Stimulated activated CD4-positive, alpha-beta T cell treated with anti-CD3 and anti-CD28 coated beads, Interleukin-1b, Interleukin-23, amount 100 ng/mL, for 48 hours (primary cell): ENCODE results near the gene ANKDD1B.
"Not testable (repeated sequence)": the region's sequence is repeated elsewhere in the genome, so short reads cannot be mapped to it uniquely, and the experiment has no call there.

Source experiments
- DNase-seq: peaks from one replicate; pipeline ENCODE4 v3.0.0-alpha.2; 2020

The ANKDD1B gene

DNA sequence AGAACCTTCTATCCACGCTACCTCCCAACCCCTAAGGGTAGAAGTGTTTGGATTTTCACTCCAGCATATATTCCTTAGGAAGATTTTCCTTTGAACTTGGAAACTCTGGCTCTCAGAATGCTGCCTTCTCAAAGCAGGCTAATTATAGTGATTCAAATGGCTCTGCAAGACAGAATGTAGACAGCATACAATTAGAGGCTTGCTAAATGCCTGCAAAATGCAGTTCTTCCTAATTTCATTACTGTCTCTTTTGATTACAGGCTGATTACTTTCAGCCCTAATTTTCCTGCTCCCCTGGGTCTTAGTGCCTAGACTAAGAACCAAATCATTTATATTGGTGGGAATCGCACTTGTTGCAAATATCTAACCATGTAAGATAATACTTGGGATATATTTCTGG lies 50.8 kb downstream of the ANKDD1B start:
- DNase-seq = no peak

DNA sequence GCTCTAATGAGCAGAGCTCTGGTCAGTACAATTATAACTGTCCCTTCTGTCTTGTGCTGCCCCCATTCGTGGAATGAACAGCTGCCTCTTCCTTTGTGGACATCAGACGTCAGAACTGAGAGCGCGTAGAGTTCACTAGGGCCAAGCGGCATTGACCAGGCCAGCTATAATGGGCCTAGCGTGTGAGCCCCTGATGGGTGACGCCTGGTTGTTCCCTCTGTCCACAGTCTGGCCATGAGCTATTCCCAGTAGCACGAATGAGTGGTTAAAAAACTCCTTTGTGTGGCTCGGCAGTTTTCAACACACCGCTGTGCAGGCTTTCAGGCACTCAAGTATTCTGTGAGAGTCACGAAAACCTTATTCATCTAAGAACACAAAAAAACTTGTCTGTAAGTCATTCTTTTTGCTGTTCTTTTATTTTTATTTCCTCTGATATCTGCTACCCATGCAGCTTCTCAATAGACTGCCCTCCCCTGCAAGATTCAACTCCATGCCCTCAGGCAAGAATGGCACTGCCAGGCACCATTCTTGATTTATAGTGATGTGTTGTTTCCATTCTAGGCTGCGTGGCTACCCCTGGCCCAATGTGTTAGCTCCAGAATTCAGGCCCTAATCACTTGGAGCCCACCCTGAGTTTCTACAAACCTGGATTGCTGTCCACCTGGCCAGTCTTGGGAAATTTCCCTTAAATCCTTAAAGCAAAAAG lies 52.5 kb downstream of the ANKDD1B start:
- no peak for DNase-seq

DNA sequence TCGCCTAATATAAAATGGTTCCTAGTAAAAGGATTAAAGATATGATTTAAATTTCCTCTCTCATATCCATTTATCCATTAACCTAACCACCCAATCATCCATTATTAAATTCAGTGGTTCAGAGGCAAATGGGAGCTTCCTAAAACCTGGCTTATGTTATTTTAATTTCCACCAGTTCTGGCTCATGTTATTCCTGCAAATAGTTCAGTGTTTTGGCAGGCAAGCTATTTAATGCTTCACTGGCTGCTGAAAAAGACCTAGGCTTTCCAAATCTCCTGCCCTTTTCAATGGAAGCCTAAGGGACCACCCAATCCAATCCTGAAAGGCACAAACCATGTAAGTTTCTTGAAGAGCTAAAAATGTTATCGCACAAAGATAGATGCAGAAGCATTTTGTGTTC lies 53.7 kb downstream of the ANKDD1B start:
- DNase-seq = no peak

DNA sequence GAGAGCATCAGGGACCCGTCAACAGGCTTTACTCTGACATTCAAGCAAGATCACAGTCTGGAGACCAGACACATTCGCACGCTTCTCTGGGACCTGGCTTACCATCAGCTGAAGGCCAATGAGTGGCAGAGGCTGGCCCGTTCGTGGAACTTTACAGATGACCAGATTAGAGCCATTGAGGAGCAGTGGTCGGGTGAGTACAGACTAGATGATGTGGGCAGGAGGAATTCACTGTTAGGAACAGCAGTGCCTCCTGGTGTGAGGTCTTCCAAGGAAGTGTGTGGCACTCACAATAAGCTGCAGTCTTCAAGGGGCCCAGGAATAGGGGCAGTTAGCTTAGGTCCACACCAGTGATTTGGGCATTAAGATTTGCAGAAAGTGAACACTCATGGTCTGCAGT lies 55.5 kb downstream of the ANKDD1B start:
- DNase-seq = no peak

DNA sequence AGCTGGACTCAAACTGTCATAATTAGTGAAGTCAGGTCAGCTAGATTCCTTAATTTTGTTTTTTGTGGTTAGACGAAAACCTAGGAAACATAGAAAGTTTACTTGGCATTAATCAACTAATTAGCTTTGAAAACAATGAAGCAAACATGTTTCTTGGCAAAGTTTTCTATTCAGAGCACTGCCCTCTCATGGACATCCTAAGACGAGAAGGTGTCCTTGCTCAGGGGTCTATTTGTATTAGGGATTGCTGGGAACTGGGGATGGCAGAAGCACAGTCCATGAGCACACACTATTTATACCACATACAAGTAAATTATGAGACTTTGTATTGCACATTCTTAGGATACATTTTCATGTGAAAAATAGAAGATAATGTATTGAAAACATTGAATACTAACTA lies 56.3 kb downstream of the ANKDD1B start:
- no peak for DNase-seq

DNA sequence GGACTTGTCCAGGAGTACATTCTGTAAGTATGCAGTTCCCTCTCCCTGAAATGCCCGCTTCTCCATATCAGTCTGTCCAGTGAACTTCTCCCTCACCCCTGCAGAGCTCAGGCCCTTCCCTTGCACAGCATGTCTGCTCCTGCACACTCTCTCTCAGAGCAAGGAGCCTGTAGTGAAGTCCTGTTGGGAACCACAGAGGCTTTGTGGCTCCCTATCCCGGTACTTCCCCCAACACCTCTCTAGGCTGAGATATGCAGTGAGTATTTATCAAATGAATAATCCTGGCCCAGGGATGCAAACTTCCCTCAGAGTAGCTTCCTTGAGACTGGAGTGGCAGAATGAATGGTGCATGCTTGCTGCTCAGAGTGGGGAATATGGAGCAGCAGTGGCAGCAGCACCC lies 57.2 kb downstream of the ANKDD1B start:
- no peak for DNase-seq

DNA sequence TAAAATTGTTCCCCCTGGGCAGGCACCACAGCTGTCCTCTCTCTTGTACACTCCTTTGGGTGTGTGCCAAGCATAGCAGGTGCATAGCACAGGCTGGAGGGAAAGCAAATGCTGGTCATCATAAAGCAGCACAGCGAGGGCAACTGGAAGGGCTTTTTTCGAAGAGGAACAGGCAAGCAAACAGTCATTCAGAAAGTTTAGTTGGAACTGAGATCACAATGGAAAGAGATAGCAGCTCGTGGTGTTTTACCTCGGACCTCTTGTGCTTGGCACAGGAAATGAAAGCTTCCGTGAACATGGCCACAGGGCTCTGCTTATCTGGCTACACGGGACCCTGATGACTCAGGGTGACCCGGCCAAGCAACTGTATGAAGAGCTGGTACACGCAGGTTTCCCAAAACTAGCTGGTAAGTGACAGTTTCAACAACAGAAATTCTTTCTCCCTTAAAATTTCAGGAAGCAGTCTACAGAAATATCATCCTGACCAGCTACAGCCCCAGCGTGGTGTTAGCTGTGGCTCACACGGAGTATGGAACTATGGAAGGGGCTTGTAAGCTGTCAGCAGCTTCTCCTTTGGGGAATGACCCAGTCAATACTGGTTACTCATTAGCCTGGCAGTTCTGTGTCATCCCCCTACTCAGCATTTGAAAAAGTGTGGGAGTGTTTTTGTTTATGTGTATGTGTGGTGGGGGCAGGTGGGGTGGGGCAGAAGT lies 57.9 kb downstream of the ANKDD1B start:
- DNase-seq = peak; percentile 79

DNA sequence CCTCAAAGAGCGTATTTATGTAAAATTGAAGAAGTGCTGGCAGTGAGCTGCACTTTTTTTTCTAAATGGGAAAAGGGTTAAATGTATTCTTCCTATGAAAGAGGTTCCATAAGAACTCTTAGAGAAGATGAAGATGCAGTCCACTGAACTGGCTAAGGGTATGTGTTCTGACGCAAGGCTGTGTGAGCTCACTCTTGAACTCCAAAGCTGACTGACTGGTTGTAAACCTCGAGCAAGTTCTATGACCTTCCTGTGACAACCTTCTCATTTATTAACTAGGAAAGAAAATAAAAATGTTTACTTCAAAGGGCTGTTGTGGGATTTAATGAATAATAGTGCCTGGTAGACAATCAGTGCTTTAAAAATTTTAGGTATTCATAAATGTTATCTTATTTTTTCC lies 59.3 kb downstream of the ANKDD1B start:
- no peak for DNase-seq

DNA sequence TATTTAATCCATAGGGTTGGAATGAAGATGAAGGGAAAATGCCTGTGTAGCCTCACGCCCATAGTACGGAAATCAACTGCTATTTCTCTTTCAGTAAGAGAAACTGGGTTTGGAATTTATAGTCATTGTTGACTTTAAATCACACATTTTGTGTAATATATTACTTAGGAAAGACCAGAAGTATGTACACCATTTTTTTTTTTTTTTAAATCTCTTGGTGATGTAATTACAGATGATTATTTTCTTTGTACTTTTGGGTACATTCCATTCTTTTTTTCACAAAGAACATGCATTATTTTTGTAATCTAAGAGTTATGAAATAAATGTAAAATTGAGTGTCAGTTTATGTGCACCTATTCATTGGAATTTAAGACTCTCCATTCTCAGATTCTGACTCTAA lies 60.3 kb downstream of the ANKDD1B start:
- no peak for DNase-seq

DNA sequence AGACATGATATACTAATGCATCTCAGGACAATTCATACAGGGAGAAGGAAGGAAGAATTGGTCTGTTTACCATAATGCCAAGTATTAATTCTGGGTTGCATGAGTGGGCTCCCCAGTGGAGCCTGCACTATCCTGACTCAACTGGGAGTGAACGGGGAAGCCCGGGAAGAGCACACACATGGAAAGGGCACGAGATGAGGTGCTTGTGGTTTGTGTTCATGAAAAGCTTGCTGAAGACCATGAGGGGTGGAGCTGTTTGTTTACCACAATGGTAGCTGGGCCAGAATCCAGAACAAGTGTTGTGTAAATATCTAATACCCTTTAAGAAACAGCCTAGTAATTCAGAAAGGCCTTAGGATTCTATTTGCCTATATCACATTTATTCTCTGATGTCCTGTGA lies 61.4 kb downstream of the ANKDD1B start:
- DNase-seq = no peak

DNA sequence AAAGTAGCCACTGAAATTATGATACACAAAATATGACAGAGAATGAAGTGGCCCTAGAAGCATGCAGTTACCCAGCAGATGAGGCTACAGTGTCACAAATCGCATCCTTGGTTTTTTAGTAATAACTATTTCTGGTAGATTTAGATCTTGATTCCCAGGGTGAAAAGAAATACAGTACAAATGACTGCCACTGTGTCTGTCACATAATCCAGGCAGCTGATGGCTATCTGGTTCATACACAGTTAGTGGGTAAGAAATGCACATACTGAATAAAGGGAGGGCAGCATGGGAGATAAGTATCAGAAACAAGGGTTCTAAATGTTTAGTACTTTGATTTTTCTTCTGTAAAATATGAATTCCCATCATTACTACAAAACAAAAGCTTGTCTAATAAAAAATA lies 64.5 kb downstream of the ANKDD1B start:
- no peak for DNase-seq

DNA sequence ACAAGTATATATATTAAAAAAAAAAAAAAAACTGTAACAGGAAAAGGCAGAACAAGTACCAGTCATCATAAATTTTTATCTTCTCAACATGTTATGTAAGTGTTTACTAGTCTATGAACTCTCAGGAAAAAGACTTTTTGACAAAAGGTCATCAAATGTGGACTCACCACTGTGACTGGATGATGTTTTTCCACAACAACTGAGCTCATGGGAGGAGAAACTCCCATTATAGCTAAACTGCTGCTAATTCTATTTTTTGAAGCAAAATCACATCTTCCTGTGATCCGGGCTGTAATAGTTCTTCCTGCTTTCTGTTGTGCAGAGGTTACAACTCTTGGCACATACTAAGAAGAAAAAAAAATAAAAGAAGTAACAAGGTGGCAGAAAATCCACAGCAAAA lies 66.4 kb downstream of the ANKDD1B start:
- DNase-seq = no peak

DNA sequence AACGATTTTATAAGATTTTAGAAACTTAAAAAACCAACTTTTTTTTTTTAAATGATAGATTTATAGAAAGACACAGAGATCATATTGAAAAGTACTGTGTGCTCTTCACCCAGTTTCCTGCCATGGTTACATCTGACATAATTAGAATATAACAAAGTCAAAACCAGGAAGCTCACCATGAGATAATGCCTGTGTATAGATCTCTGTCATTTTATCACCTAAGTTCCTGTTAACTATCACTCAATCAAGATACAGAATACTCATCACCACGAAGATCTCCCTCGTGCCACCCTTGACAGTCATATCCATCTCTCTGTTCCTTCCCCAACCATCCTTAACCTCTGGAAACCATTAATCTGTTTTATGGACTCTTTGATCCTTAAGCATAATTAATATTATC lies 66.9 kb downstream of the ANKDD1B start:
- no peak for DNase-seq

DNA sequence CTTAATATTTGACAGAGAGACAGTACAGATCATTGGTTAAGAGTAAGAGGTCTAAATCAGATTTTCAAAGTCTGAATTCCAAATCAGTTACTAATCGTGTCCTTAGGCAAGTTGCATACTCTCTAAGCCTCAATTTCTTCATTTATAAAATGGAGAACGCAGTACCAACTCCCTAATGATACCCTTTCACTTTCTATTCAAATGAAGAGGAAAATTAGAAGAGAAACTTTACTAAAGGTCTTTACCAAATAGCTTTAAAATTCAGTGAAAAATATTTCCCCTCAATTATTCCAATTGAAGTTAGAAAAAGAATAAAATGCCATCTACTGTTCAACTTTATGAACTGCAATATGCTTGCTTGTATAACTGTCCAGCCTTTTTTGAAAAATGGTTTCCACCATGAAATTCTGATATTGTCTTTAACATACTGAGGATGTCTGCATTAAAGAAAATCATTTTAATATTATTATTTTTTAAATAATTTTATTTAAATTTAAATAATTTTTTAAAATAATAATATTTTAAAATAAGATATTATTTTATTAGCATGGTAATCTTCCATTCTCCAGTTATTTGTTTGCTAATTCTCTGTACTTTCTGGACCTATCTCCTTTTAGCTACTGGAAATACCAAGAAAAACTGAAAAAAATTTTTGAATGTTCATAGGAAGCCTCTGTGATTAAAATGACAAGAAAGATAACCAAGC lies 70.0 kb downstream of the ANKDD1B start:
- no peak for DNase-seq

DNA sequence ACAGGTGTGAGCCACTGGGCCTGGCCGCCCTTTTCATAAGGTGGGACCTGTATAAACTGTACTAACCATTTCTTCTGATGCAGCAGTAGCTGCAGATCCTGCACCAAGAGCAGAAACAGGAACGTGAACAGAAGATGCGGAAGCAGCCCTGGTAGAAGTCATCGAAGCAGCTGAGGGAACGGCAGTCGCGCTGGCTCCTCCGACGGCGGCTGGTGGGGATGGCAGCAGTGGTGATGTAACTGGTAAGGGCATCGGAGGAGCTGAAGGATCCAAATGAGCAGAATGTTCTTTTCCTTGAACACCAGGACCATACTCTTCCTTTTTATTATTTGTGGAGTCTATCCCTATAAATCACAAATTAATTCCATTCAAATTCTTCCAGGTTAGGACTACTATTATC lies 73.9 kb downstream of the ANKDD1B start:
- no peak for DNase-seq

DNA sequence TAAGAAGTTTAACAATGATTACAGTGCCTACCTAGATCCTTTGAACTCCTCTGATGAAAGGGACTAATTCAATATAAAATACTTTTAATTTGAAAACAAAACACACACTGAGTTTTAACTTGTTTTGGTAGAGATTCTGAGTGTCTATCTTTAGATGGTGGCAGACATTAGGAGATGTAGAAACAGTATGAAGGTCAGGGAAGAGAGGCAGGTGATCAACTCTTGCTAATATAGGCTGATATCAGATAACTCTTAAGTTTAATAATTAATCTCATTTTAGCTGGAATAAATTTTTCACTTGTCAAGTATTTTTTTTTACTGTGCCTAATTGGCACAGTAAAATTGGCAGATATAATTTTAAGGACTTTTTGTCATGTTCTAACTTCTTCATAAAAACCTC lies 75.2 kb downstream of the ANKDD1B start:
- no peak for DNase-seq

DNA sequence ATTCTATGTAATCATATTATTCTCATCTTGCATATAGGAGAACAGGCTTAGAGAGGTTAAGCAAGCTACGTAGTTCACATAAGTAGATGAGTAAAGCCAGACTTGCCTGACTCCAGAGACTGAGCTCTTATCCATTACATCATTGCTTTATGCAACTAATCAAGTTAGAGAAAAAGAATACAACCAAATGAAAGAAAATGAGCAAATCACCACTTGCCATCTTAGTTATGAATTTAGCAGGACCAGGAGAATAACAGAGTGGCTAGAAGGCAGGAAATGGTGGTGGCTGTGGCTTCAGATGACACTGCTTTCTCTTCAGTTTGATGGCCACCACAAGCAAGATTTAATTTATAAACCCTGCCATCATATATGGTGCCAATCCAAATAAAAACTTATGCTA lies 79.4 kb downstream of the ANKDD1B start:
- DNase-seq = no peak

DNA sequence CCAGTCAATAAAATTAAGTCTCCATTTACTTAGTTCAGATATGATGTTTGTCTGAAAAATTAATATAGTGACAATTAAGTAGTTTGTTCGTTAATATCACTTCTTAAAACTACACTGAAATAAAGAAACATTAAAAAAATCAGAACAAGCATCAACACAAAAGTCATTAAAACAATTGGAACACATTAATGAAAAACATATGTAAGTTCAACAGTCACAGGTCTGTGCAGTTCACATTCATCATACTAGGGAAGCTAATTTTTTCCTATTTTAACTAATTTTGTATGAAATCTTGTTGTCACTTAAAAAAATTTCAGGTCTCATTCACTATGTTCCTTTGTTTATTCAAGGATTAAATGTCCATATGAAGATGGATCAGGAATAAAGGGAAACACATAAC lies 83.5 kb downstream of the ANKDD1B start:
- DNase-seq = no peak

DNA sequence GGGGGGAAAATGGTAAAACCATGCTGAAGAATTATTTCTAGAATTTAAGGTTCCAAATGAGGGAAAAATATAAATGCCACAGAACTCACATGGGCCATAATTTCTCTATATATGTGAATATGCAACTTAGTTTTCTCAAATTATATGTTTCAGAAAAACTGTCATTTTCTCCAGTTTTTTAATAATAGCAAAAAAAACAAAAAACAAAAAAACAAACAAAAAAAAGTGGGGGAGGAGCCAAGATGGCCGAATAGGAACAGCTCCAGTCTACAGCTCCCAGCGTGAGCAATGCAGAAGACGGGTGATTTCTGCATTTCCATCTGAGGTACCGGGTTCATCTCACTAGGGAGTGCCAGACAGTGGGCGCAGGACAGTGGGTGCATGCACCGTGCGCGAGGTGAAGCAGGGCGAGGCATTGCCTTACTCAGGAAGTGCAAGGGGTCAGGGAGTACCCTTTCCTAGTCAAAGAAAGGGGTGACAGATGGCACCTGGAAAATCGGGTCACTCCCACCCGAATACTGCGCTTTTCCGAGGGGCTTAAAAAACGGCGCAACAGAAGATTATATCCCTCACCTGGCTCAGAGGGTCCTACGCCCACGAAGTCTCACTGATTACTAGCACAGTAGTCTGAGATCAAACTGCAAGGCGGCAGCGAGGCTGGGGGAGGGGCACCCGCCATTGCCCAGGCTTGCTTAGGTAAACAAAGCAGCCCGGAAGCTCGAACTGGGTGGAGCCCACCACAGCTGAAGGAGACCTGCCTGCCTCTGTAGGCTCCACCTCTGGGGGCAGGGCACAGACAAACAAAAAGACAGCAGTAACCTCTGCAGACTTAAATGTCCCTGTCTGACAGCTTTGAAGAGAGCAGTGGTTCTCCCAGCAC lies 84.5 kb downstream of the ANKDD1B start:
- not testable (repeated sequence) for DNase-seq

DNA sequence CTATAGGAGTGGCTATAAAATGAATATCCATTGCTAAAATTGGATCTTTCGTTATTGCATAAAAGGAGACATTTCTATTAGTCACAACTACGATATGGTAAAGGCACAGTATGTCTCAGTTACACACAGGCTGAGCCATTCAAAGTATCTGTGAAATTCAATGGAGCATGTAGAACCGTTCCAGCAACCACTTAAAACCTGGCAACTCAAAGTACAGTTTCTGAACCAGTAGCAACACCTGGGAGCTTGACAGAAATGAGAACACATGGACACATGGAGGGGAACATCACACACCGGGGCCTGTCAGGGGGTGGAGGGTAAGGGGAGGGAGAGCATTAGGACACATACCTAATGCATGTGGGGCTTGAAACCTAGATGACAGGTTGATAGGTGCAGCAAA lies 90.6 kb downstream of the ANKDD1B start:
- no peak for DNase-seq

DNA sequence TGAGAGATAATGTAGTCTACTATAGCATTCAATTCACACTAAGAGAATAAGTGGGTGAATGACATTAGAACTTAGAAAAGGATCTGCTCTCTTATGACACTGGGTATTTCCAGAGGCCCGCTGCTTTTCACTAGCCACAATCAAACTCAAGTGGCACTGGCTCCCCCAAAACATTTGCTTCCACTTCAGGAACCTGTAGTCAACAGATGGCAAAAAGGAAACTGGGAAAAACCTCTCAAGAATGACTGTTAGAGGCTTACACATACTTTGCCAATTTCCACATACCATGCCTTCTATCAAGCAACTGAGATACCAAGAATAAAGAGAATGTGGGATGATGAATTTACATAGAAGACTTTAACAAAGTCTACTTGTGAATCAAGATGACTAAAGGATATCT lies 94.8 kb downstream of the ANKDD1B start:
- no peak for DNase-seq

DNA sequence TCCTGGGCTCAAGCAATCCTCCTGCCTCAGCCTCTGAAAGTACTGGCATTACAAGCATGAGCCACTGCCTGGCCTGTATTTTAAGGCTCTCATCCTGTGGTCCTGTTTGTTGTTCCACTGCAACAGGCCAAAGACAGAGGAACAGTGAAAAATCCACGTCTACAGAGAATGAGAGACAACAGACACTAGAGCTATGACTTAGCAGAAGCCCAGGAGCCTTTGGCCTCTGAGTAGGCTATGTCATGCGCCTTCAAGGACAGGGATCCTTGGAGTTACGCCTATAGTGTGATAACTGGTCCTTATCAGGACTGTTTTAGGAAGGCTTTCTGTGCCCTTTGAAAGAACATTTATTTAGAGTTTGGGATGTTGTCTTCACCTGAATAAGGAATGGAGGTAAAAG lies 95.5 kb downstream of the ANKDD1B start:
- DNase-seq = no peak

DNA sequence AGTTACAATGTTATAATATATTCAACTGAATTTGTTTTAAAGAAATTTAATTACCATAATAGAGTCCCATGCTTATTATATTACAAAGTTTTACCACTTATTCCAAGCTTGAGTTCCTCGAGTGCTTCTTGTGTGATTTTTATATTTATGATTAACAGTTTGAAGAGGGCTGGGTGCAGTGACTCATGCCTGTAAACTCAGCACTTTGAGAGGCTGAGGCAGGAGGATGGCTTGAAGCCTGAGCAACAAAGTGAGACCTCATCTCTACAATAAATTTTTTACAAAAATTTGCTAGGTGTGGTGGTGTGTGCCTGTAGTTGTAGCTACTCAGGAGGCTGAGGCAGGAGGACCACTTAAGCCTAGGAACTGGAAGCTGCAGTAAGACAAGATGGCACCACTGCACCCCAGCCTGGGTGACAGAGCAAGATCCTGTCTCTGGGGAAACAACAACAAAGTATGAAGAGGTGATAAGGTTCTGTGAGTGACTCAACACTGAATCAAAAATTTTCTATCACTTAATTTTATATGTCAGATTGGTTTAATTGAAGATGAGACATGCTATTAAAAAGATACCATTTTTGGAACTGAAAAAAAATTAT lies 96.8 kb downstream of the ANKDD1B start:
- DNase-seq = no peak
